ENCODE data around the gene ZBED3.

- TF ChIP-seq SIN3A (IDR thresholded peaks at IDR 0.05; ENCODE audit: borderline replicate concordance, insufficient read depth, low read length) (no peak), POLR2AphosphoS5 (IDR thresholded peaks at IDR 0.05; ENCODE audit: low read depth, low read length) (no peak), TAF1 (IDR thresholded peaks at IDR 0.05; ENCODE audit: borderline replicate concordance, insufficient read depth, low read length) (no peak)
- TF ChIP-seq, protein P1, sequence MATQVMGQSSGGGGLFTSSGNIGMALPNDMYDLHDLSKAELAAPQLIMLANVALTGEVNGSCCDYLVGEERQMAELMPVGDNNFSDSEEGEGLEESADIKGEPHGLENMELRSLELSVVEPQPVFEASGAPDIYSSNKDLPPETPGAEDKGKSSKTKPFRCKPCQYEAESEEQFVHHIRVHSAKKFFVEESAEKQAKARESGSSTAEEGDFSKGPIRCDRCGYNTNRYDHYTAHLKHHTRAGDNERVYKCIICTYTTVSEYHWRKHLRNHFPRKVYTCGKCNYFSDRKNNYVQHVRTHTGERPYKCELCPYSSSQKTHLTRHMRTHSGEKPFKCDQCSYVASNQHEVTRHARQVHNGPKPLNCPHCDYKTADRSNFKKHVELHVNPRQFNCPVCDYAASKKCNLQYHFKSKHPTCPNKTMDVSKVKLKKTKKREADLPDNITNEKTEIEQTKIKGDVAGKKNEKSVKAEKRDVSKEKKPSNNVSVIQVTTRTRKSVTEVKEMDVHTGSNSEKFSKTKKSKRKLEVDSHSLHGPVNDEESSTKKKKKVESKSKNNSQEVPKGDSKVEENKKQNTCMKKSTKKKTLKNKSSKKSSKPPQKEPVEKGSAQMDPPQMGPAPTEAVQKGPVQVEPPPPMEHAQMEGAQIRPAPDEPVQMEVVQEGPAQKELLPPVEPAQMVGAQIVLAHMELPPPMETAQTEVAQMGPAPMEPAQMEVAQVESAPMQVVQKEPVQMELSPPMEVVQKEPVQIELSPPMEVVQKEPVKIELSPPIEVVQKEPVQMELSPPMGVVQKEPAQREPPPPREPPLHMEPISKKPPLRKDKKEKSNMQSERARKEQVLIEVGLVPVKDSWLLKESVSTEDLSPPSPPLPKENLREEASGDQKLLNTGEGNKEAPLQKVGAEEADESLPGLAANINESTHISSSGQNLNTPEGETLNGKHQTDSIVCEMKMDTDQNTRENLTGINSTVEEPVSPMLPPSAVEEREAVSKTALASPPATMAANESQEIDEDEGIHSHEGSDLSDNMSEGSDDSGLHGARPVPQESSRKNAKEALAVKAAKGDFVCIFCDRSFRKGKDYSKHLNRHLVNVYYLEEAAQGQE (IDR thresholded peaks at IDR 0.05; ENCODE audit: insufficient read depth in 1 of 2, low read depth in 2 of 2, low read length in 2 of 2): no peak
Measured at GRCh38 chr5:77046416-77047073, 40.5 kb downstream of the ZBED3 start.
